GM12872 (cell line): ENCODE data around the gene DBH.

Source experiments
- CTCF ChIP-seq: IDR thresholded peaks from 3 replicates; pipeline ENCODE4 v1.5.1; 2011; ENCODE audit warnings: low read depth, mild to moderate bottlenecking, low read length, moderate library complexity; ENCODE audit not compliant: insufficient read depth

Gene DBH

GRCh38 chr9:133680976-133681657 lies 45.0 kb downstream of the DBH start:
- TF ChIP-seq CTCF: no peak

DNA sequence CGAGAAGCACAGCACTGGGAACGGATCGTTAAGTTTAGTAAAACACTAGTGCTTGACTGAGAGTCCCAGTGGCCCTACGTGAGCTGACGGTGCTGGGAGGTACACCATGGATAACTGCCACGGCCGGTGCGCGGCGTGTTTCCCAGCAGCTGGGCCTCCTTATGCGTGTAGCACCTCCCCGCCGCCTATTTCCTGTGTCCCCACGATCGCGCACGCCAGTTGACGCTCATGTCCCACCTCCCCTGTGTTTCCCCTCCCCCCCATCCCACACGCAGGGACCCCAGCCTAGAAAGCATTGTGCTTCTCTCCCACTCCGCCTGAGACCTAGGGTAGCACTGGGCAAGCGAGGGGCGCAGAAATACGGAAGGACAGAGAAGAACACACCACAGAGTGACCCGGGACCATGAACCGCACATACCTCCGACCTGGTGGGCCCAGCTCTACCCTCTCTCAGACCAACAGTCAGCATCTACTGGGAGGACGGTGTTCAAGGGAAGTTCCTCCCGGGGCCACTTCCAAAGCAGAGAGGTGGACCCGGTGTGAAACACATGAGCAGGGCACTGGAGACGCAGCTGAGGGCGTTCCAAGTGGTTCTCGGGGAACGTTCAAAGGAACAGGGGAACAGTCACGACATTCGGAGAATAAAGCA lies 45.6 kb downstream of the DBH start:
- TF ChIP-seq CTCF: no peak

GRCh38 chr9:133682818-133683585 lies 46.8 kb downstream of the DBH start:
- no peak for TF ChIP-seq CTCF

GRCh38 chr9:133683586-133684120 lies 47.5 kb downstream of the DBH start:
- TF ChIP-seq CTCF: no peak

DNA sequence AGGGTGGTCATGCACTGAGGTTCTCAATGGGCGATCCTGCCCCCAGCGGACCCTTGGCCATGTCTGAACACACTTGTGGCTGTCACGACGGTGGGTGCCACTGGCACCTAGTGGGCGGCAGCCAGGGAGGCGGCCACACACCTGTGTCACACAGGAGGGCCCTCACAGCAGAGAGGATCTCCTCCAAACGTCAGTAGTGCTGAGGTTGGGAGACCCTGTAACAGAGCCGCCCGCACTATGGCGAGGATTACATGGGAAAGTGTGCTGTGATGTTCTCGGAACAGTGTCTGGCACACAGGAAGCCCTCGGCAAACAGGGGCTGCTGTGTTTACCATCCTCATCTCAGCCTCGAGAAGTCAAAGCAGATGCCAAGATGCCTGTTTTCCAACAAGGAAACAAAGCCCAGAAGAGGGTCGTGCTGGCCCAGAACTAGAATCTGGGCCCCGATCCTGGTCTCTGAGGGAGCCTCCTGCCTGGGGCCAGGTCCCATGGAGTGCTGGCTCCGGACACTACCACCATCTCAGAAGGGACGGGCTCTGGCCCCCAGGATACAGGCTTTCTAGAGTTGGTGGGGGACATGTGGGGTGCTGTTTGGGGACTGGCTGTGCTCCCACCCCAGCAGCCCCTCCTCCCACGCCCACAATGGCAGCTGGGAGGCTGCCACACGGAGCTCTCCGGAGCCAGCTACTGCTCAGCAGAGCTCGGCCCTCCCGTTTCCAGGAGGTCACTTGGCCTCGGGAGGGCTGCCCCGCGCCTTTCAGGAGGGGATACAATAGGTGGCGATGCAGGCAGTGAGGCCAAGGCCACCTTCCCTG lies 48.2 kb downstream of the DBH start:
- TF ChIP-seq CTCF: no peak

DNA sequence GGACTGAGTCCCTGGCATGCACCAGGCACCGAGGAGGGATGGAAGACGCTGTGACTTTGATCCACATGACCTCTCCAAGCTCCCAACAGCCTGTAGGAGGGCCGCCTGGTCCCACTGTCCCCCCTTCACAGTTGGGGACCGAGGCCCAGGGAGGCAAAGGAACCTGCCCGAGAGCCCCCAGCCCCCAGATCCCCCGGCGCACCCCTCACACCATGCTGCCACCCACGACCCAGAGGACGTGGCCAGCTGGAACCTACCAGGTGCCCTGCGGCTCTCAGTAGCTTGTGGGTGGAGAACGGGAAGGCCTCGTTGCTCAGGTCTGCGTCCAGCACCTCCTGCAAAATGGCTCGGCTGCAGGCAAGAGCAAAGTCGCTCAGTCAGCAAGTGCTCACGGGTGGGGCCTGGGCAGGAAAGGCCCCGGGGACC lies 48.8 kb downstream of the DBH start:
- no peak for TF ChIP-seq CTCF
